SK-N-SH (cell line): Measurements from ENCODE around the gene MRPS6. TPM values are rescaled to one million over a fixed set of nuclear protein-coding genes. Genes with fewer than 3 reads are reported as not detected.
A peak's percentile ranks its signal among the peaks of the same experiment; 100 is the strongest.

ENCODE experiments used
- CTCF ChIA-PET: fragments of 300-600, 350-600 bp; formaldehyde crosslinking; extraction: SDS; loops from one replicate; lab custom pipeline; 2021; lab: Yijun Ruan, JAX
- POLR2A ChIA-PET: fragments of 350-600 bp; sonication (Branson Sonifier 250); formaldehyde crosslinking; extraction: SDS; loops from one replicate; lab custom pipeline; 2020; ENCODE audit warnings: antibody characterized with exemption, inconsistent platforms; lab: Yijun Ruan, JAX
- DNase-seq: peaks from one replicate; pipeline ENCODE4 v3.0.0; 2012
- H2AFZ ChIP-seq: fragments of 200-600 bp; sonication (generic); 2 replicates; pipeline ENCODE4 v1.8.1; 2016; ENCODE audit warnings: antibody characterized with exemption, mild to moderate bottlenecking, low read depth
- H3F3A ChIP-seq: fragments of 200-600 bp; sonication (generic); replicated peaks from 2 replicates; pipeline ENCODE3; 2016; ENCODE audit warnings: antibody characterized with exemption, mild to moderate bottlenecking; ENCODE audit not compliant: insufficient read depth
- H3K27ac ChIP-seq, 2 experiments: fragments of 200-500 bp in 1 of 2; fragments of 200-600 bp in 1 of 2; sonication (Bioruptor generic) in 1 of 2; sonication (generic), shearing (Covaris generic) in 1 of 2; 2 replicates each; pipeline versions ENCODE4 v1.5.1 to v1.6.1; 2014 to 2016; ENCODE audit warnings: low read depth in 2 of 2, inconsistent platforms in 1 of 2, low read length in 1 of 2, mild to moderate bottlenecking in 1 of 2, mixed read lengths in 1 of 2
- H3K27me3 ChIP-seq: fragments of 200-600 bp; sonication (generic), shearing (Covaris generic); 2 replicates; pipeline ENCODE4 v1.6.1; 2016; ENCODE audit warnings: mixed run types; ENCODE audit not compliant: insufficient read depth
- H3K36me3 ChIP-seq, 2 experiments: fragments of 200-500 bp in 1 of 2; fragments of 200-600 bp in 1 of 2; sonication (Bioruptor generic) in 1 of 2; sonication (generic) in 1 of 2; replicated peaks in 1 of 2; 2 replicates each; pipeline versions ENCODE3 to v1.5.1; 2014 to 2016; ENCODE audit warnings: low read length in 1 of 2, mild to moderate bottlenecking in 1 of 2; ENCODE audit not compliant: insufficient read depth in 2 of 2, control insufficient read depth in 1 of 2
- H3K4me1 ChIP-seq, 2 experiments: fragments of 200-500 bp in 1 of 2; fragments of 200-600 bp in 1 of 2; sonication (Bioruptor generic) in 1 of 2; sonication (generic), shearing (Covaris generic) in 1 of 2; 2 replicates each; pipeline versions ENCODE4 v1.5.1 to v1.6.1; 2014 to 2016; ENCODE audit warnings: low read depth in 1 of 2, low read length in 1 of 2, mixed run types in 1 of 2; ENCODE audit not compliant: insufficient read depth in 2 of 2, control insufficient read depth in 1 of 2
- H3K4me2 ChIP-seq: fragments of 200-600 bp; sonication (generic), shearing (Covaris generic); 2 replicates; pipeline ENCODE4 v1.6.1; 2017; ENCODE audit warnings: mixed run types
- H3K4me3 ChIP-seq, 2 experiments: fragments of 200-500 bp in 1 of 2; fragments of 200-600 bp in 1 of 2; sonication (Bioruptor generic) in 1 of 2; sonication (generic), shearing (Covaris generic) in 1 of 2; 2 replicates each; pipeline versions ENCODE4 v1.5.1 to v1.8.1; 2014 to 2016; ENCODE audit warnings: low read depth in 2 of 2, inconsistent platforms in 1 of 2, low read length in 1 of 2, mild to moderate bottlenecking in 1 of 2, mixed read lengths in 1 of 2, moderate library complexity in 1 of 2
- H3K79me2 ChIP-seq: fragments of 200-600 bp; sonication (generic); 2 replicates; pipeline ENCODE4 v1.8.1; 2017; ENCODE audit warnings: mild to moderate bottlenecking; ENCODE audit not compliant: insufficient read depth
- H3K9ac ChIP-seq: fragments of 200-600 bp; sonication (generic); 2 replicates; pipeline ENCODE4 v1.6.1; 2017; ENCODE audit warnings: mixed run types
- H3K9me2 ChIP-seq: fragments of 200-600 bp; sonication (generic); 2 replicates; pipeline ENCODE4 v1.6.1; 2017; ENCODE audit warnings: mixed run types
- H3K9me3 ChIP-seq: fragments of 200-600 bp; sonication (generic); 2 replicates; pipeline ENCODE4 v1.6.1; 2017; ENCODE audit warnings: mixed run types, mild to moderate bottlenecking, moderate library complexity
- H4K20me1 ChIP-seq: fragments of 200-600 bp; sonication (generic); 2 replicates; pipeline ENCODE4 v1.6.1; 2017; ENCODE audit warnings: mild to moderate bottlenecking, mixed run types; ENCODE audit not compliant: insufficient read depth
- ELF1 ChIP-seq: IDR thresholded peaks from 2 replicates; pipeline ENCODE4 v1.4.0; 2012
- FOXM1 ChIP-seq: IDR thresholded peaks from 2 replicates; pipeline ENCODE4 v1.4.0; 2012; ENCODE audit warnings: low read depth, mild to moderate bottlenecking
- MXI1 ChIP-seq: IDR thresholded peaks from 2 replicates; pipeline ENCODE4 v1.6.1; 2012; ENCODE audit warnings: mild to moderate bottlenecking, low read depth, low read length, improper control_type of control experiment
- NFIC ChIP-seq: IDR thresholded peaks from 2 replicates; pipeline ENCODE4 v1.4.0; 2012; ENCODE audit warnings: borderline replicate concordance
- RCOR1 ChIP-seq: fragments of 150-350 bp; IDR thresholded peaks from 2 replicates; pipeline ENCODE4 v1.6.1; 2017; ENCODE audit warnings: antibody characterized with exemption, low read length
- RFX5 ChIP-seq: IDR thresholded peaks from 2 replicates; pipeline ENCODE4 v1.6.1; 2012; ENCODE audit warnings: mild to moderate bottlenecking, improper control_type of control experiment, low read length
- SMC3 ChIP-seq: IDR thresholded peaks from 2 replicates; pipeline ENCODE4 v1.6.1; 2012; ENCODE audit warnings: low read depth, low read length, improper control_type of control experiment
- TCF12 ChIP-seq: IDR thresholded peaks from 2 replicates; pipeline ENCODE4 v1.4.0; 2012
- USF1 ChIP-seq: IDR thresholded peaks from 2 replicates; pipeline ENCODE4 v1.4.0; 2012; ENCODE audit warnings: low read depth, borderline replicate concordance
- WGBS: methylation state at CpG from one replicate; pipeline ENCODE4 v1.1.6; 2017; ENCODE audit warnings: low lambda C conversion rate; 5-methylcytosine and 5-hydroxymethylcytosine counted together
- polyA plus RNA-seq, 3 experiments: library from polyadenylated mRNA; depleted of rRNA; stranded (reverse); fragments of >200 nt; gene quantifications; 2 replicates each; pipeline ENCODE4 v1.2.3, GENCODE V29; 2012
- TF ChIP-seq, protein P1 (sequence below): IDR thresholded peaks from 2 replicates; pipeline ENCODE4 v1.6.1; 2012; ENCODE audit warnings: mild to moderate bottlenecking, low read depth, low read length, moderate library complexity
- TF ChIP-seq, protein P2 (sequence below): IDR thresholded peaks from 2 replicates; pipeline ENCODE4 v1.4.0; 2012; ENCODE audit warnings: low read depth

MRPS6 gene
- polyA plus RNA-seq, 1 of the 3 experiments (the other 2 are of a cell fraction) = 69.2 TPM

- no peaks in the 10 kb centered on the region for H3K27me3 ChIP-seq
- DNase-seq = no peak
- no peak for TF ChIP-seq RCOR1
- TF ChIP-seq, protein P1, sequence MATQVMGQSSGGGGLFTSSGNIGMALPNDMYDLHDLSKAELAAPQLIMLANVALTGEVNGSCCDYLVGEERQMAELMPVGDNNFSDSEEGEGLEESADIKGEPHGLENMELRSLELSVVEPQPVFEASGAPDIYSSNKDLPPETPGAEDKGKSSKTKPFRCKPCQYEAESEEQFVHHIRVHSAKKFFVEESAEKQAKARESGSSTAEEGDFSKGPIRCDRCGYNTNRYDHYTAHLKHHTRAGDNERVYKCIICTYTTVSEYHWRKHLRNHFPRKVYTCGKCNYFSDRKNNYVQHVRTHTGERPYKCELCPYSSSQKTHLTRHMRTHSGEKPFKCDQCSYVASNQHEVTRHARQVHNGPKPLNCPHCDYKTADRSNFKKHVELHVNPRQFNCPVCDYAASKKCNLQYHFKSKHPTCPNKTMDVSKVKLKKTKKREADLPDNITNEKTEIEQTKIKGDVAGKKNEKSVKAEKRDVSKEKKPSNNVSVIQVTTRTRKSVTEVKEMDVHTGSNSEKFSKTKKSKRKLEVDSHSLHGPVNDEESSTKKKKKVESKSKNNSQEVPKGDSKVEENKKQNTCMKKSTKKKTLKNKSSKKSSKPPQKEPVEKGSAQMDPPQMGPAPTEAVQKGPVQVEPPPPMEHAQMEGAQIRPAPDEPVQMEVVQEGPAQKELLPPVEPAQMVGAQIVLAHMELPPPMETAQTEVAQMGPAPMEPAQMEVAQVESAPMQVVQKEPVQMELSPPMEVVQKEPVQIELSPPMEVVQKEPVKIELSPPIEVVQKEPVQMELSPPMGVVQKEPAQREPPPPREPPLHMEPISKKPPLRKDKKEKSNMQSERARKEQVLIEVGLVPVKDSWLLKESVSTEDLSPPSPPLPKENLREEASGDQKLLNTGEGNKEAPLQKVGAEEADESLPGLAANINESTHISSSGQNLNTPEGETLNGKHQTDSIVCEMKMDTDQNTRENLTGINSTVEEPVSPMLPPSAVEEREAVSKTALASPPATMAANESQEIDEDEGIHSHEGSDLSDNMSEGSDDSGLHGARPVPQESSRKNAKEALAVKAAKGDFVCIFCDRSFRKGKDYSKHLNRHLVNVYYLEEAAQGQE = no peak
- TF ChIP-seq FOXM1 = no peak
- TF ChIP-seq USF1 = no peak
- H3K9me2 ChIP-seq = no peaks in the 10 kb centered on the region
- ChIA-PET CTCF (interaction anchor here (1.3 to 5.5 kb wide), 6 partner anchors 17 to 278 kb away, joined by 3 to 43 read pairs (median 18); no protein-coding TSS in a partner anchor), POLR2A (interaction anchor here (2.6 kb wide), 1 partner anchor 127 kb away, joined by 12 read pairs; no protein-coding TSS in a partner anchor)
- 92% methylated on average over 2 of the region's 2 CpGs for WGBS
- H3K4me3 ChIP-seq = peak overlapping the region; percentile 75 to 89
- peaks cover 8% of the 10 kb centered on the region for H3F3A ChIP-seq
- peaks cover 47% of the 10 kb centered on the region for H4K20me1 ChIP-seq
- H3K79me2 ChIP-seq = peaks cover 60% of the 10 kb centered on the region
- H3K4me1 ChIP-seq = peaks cover 18 to 39% of the 10 kb centered on the region in 2 experiments
- H3K4me2 ChIP-seq = peak overlapping the region; percentile 99
- peaks cover 7 to 33% of the 10 kb centered on the region in 2 experiments for H3K36me3 ChIP-seq
- H3K9ac ChIP-seq = peak overlapping the region; percentile 79
- no peaks in the 10 kb centered on the region for H3K9me3 ChIP-seq
- H3K27ac ChIP-seq = no peak overlapping the region
- H2AFZ ChIP-seq = no peak overlapping the region
These were observed 1.7 kb downstream of the MRPS6 start for GRCh38 chr21:34075091-34075425.

- Histone ChIP-seq H3K79me2 (peaks cover 69% of the 10 kb centered on the region), H3K27ac (no peak overlapping the region), H3K4me2 (peak overlapping the region; percentile 99), H3K9me2 (no peaks in the 10 kb centered on the region), H3K27me3 (no peaks in the 10 kb centered on the region), H3K4me1 (peaks cover 18 to 47% of the 10 kb centered on the region in 2 experiments), H2AFZ (no peak overlapping the region), H3K9ac (no peak overlapping the region), H3F3A (peaks cover 8% of the 10 kb centered on the region), H4K20me1 (peaks cover 56% of the 10 kb centered on the region), H3K4me3 (peak overlapping the region in 1 of 2 experiments; percentile 75; a peak in 1 of 4 replicates), H3K36me3 (peaks cover 12 to 38% of the 10 kb centered on the region in 2 experiments), H3K9me3 (no peaks in the 10 kb centered on the region)
- DNase-seq = no peak
- TF ChIP-seq, protein P2, sequence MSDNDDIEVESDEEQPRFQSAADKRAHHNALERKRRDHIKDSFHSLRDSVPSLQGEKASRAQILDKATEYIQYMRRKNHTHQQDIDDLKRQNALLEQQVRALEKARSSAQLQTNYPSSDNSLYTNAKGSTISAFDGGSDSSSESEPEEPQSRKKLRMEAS = no peak
- TF ChIP-seq RFX5 (no peak), NFIC (no peak), MXI1 (no peak), TCF12 (no peak), FOXM1 (no peak), ELF1 (no peak), SMC3 (no peak)
- TF ChIP-seq, protein P1 = no peak
- CTCF ChIA-PET = interaction anchor here (1.0 to 5.5 kb wide), 6 partner anchors 16 to 1262 kb away, joined by 3 to 43 read pairs (median 18); no protein-coding TSS in a partner anchor
- WGBS = 91% methylated on average over 9 of the region's 9 CpGs
- POLR2A ChIA-PET = interaction anchor here (1.8 kb wide), 1 partner anchor 126 kb away, joined by 4 read pairs; no protein-coding TSS in a partner anchor
These were observed 2.6 kb downstream of the MRPS6 start for GRCh38 chr21:34075760-34076660.
